Prostate gland (tissue), 2 donors: Measurements from ENCODE around the gene MIS18BP1. TPM values are rescaled to one million over a fixed set of nuclear protein-coding genes. Genes with fewer than 3 reads are reported as not detected.
"Not testable (repeated sequence)": the region's sequence is repeated elsewhere in the genome, so short reads cannot be mapped to it uniquely, and the experiment has no call there.

Experiments
- DNase-seq: peaks from one replicate; pipeline ENCODE4 v3.0.0-alpha.2; 2019; ENCODE audit warnings: low spot score
- H3K27ac ChIP-seq, 2 donors: fragments of 200-600 bp; sonication (generic); 2 replicates each; pipeline ENCODE4 v1.5.1; 2017 to 2019
- H3K27me3 ChIP-seq: fragments of 200-600 bp; sonication (generic); replicated peaks from 2 replicates; pipeline ENCODE4 v1.5.1; 2019; ENCODE audit not compliant: insufficient read depth
- H3K36me3 ChIP-seq, 2 donors: fragments of 200-600 bp; sonication (generic); 1 replicate in 1 of 2; 2 replicates in 1 of 2; pipeline versions ENCODE4 v1.5.1 to v1.8.1; 2017 to 2019
- H3K4me1 ChIP-seq: fragments of 200-600 bp; sonication (generic); replicated peaks from 2 replicates; pipeline ENCODE4 v1.5.1; 2019
- H3K4me3 ChIP-seq, 2 donors: fragments of 200-600 bp; sonication (generic); 2 replicates each; pipeline ENCODE4 v1.5.1; 2017 to 2019
- H3K9me3 ChIP-seq: fragments of 200-600 bp; sonication (generic); 2 replicates; pipeline ENCODE4 v1.5.1; 2017
- POLR2A ChIP-seq: fragments of 450-650 bp; IDR thresholded peaks from one replicate; pipeline ENCODE4 v1.6.1; 2016; ENCODE audit warnings: antibody characterized with exemption, mild to moderate bottlenecking
- POLR2AphosphoS5 ChIP-seq: sonication (generic); formaldehyde crosslinking; IDR thresholded peaks from one replicate; pipeline ENCODE4 v1.6.1; 2017; ENCODE audit warnings: antibody characterized with exemption
- WGBS: methylation state at CpG from one replicate; pipeline ENCODE4 v1.1.5; 2018; 5-methylcytosine and 5-hydroxymethylcytosine counted together
- intact Hi-C: fragments of 100-400 bp; cut with DNase I; formaldehyde crosslinking; loops from one replicate; pipeline ENCODE4 v1.14.2; 2022
- total RNA-seq, 2 donors: library from RNA; depleted of rRNA; stranded (reverse); fragments of >200 nt; gene quantifications; one replicate each; pipeline ENCODE4 v1.1.0, GENCODE V29; 2016
- TF ChIP-seq, protein P1 (sequence below), 4 experiments: fragments of 200-600 bp in 2 of 4; fragments of 450-650 bp in 2 of 4; sonication (generic) in 2 of 4; IDR thresholded peaks; 1 replicate in 3 of 4; 2 replicates in 1 of 4; pipeline ENCODE4 v1.5.1; 2016 to 2019; ENCODE audit warnings: antibody characterized with exemption in 4 of 4, mild to moderate bottlenecking in 2 of 4, moderate library complexity in 2 of 4

MIS18BP1 gene
- total RNA-seq, 2 donors from 2014 or later: 23.3 to 46.7 TPM

DNA sequence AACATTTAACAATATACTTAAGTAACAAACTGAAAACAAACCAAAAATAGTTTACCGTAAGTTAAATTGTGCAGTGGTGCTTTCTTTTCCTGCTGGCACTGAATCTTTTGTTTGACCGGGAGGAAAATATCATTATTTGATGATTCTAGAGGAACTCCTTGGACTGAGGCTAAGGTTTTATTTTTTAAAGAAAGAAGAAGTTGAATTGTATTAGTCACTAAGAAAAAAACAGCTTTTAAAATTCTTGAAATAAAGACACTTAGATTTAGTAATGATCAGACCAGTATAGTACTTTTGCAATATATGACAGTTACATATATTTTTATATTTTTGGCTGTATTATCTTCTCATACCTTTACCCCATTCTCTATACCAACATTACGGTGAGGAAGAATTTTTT lies 10.3 kb downstream of the MIS18BP1 start:
- H3K27ac ChIP-seq: no peak overlapping the region
- no peak overlapping the region for H3K4me3 ChIP-seq
- TF ChIP-seq POLR2AphosphoS5 (no peak), POLR2A (no peak)
- TF ChIP-seq, protein P1, sequence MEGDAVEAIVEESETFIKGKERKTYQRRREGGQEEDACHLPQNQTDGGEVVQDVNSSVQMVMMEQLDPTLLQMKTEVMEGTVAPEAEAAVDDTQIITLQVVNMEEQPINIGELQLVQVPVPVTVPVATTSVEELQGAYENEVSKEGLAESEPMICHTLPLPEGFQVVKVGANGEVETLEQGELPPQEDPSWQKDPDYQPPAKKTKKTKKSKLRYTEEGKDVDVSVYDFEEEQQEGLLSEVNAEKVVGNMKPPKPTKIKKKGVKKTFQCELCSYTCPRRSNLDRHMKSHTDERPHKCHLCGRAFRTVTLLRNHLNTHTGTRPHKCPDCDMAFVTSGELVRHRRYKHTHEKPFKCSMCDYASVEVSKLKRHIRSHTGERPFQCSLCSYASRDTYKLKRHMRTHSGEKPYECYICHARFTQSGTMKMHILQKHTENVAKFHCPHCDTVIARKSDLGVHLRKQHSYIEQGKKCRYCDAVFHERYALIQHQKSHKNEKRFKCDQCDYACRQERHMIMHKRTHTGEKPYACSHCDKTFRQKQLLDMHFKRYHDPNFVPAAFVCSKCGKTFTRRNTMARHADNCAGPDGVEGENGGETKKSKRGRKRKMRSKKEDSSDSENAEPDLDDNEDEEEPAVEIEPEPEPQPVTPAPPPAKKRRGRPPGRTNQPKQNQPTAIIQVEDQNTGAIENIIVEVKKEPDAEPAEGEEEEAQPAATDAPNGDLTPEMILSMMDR (IDR thresholded peaks at IDR 0.05): no peak
- no peaks in the 10 kb centered on the region for H3K9me3 ChIP-seq
- H3K27me3 ChIP-seq: no peaks in the 10 kb centered on the region
- no peak for DNase-seq
- H3K36me3 ChIP-seq: no peaks in the 10 kb centered on the region
- intact Hi-C loops: no loop called here
- no peaks in the 10 kb centered on the region for H3K4me1 ChIP-seq
- 58% methylated on average over 3 of the region's 3 CpGs for WGBS

DNA sequence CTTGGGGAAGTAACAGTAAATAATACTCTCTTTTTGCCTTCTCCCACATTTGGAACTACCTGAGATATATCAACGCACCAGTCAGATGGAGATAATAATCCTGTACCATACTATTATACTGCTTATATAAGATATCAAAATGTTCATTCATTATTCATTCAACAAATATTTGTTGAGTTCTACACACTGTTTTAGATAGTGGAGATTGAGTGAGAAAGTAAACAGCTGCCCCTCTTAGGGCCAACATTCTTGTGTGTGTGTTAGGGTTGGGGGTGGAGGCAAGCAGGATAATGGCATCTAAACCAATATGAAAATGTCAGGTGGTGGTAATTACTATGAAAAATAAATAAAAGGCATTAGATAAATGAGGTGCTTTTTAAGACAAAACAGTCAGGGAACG lies 14.0 kb downstream of the MIS18BP1 start:
- H3K9me3 ChIP-seq: no peaks in the 10 kb centered on the region
- H3K27ac ChIP-seq: no peak overlapping the region
- H3K36me3 ChIP-seq: no peaks in the 10 kb centered on the region
- TF ChIP-seq POLR2AphosphoS5 (no peak), POLR2A (no peak)
- TF ChIP-seq, protein P1 (IDR thresholded peaks at IDR 0.05): no peak
- intact Hi-C loops: no loop called here
- H3K4me1 ChIP-seq: no peaks in the 10 kb centered on the region
- H3K4me3 ChIP-seq: no peak overlapping the region
- no peaks in the 10 kb centered on the region for H3K27me3 ChIP-seq
- DNase-seq: no peak
- WGBS: 67% methylated on average over 2 of the region's 2 CpGs

DNA sequence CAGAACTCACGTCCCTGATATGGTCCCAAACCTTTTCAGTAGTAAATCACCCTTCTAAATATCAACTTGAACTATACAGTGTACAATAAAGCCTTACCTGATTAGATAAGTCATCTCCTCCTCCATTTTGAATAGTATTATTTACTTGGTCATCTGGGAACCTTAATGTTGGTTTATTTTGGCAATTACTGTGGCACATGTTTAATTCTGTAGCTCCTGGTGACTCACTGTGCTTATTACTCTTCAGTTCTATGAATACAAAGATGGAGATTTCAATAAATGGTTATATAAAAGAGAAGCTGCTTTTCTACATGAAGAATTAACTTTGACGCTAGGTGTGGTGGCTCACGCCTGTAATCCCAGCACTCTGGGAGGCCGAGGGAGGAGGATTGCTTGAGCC lies 25.4 kb downstream of the MIS18BP1 start:
- no peak for DNase-seq
- Histone ChIP-seq H3K36me3 (peaks cover 0 to 5% of the 10 kb centered on the region in 2 donors), H3K9me3 (no peaks in the 10 kb centered on the region), H3K4me3 (no peak overlapping the region), H3K4me1 (no peaks in the 10 kb centered on the region), H3K27ac (no peak overlapping the region), H3K27me3 (no peaks in the 10 kb centered on the region)
- TF ChIP-seq POLR2A: no peak
- TF ChIP-seq, protein P1 (IDR thresholded peaks at IDR 0.05): no peak
- no peak for TF ChIP-seq POLR2AphosphoS5
- WGBS: 92% methylated on average over 4 of the region's 4 CpGs
- intact Hi-C loops: no loop called here

DNA sequence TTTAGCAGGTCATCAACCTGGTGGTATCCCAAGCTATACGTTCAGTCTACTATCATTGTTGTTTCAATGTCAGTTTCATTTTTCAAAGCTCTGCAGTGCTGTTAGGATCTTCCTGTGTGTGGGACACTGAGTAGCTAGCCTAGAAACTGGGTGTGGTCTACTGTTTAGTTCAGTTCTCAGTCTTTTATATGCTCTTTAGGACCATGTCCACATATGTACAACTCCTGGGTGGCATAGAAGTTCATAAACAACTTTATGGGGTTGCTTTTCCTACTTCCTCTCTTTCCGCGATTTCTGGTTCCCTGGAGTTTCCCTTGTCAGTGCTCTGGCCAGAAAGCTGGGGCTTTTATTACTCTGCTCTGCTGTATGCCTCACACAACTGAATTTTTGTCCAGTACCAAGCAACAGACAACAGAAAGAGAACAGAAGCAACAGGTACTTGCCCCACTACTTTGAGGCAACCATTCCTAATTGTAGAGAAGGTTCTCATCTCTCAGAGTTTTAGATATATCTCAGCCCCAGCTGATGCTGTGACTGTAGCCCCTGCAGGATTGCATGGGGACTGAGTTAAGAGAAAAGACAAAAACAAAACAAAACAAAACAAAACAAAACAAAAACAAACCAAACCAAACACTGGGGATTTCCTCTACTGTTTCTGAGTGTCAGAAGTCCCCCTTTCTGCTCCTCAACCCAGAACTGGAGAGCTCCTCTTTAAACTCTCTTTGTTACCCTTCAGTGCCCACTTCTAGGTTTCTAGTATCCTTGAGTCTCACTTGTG lies 30.3 kb downstream of the MIS18BP1 start:
- H3K9me3 ChIP-seq: no peaks in the 10 kb centered on the region
- WGBS: 95% methylated on average over 3 of the region's 3 CpGs
- H3K27me3 ChIP-seq: no peaks in the 10 kb centered on the region
- DNase-seq: no peak
- intact Hi-C loops: no loop called here
- H3K4me3 ChIP-seq: no peak overlapping the region
- no peaks in the 10 kb centered on the region for H3K4me1 ChIP-seq
- TF ChIP-seq, protein P1 (IDR thresholded peaks at IDR 0.05): no peak
- TF ChIP-seq POLR2AphosphoS5 (no peak), POLR2A (no peak)
- H3K27ac ChIP-seq: no peak overlapping the region
- H3K36me3 ChIP-seq: peaks cover 0 to 5% of the 10 kb centered on the region in 2 donors

DNA sequence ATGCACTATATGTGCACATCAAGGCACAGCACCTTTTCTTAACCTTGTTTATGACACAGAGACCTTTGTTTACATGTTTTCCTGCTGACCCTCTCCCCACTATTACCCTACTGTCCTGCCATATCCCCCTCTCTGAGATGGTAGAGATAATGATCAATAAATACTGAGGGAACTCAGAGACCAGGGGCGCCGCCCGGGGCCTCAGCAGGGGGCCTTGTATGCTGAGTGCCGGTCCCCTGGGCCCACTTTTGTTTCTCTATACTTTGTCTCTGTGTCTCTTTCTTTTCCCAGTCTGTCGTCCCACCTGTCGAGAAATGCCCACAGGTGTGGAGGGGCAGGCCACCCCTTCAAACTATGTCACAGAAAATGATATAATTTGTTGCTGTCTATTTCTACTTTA lies 38.7 kb downstream of the MIS18BP1 start:
- DNase-seq, H3K4me1 ChIP-seq, H3K27me3 ChIP-seq, H3K36me3 ChIP-seq, intact Hi-C loops, H3K9me3 ChIP-seq, H3K4me3 ChIP-seq, H3K27ac ChIP-seq: not testable (repeated sequence)
- 81% methylated on average over 6 of the region's 6 CpGs for WGBS

DNA sequence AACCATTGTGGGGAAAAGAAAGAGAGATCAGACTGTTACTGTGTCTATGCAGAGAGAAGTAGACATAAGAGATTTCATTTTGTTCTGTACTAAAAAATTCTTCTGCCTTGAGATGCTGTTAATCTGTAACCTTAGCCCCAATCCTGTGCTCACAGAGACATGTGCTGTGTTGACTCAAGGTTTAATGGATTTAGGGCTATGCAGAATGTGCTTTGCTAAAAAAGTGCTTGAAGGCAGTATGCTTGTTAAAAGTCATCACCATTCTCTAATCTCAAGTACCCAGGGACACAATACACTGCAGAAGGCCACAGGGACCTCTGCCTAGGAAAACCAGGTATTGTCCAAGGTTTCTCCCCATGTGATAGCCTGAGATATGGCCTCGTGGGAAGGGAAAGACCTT lies 39.3 kb downstream of the MIS18BP1 start:
- H3K4me1 ChIP-seq, H3K27ac ChIP-seq, DNase-seq, H3K36me3 ChIP-seq, intact Hi-C loops, H3K9me3 ChIP-seq, H3K27me3 ChIP-seq, H3K4me3 ChIP-seq: not testable (repeated sequence)
- 59% methylated on average over 1 of the region's 1 CpG for WGBS
